T-helper 1 cell treated with Interleukin-12 subunit alpha and Interleukin-12 subunit beta and Interleukin-4 antibody, amounts not matched to agents 30 μg/mL and 1 μg/mL, for 36 hours (primary cell): ENCODE results near the gene CSF3R.
A peak's percentile ranks its signal among the peaks of the same experiment; 100 is the strongest.

Experiments
- H3K27ac Mint-ChIP-seq: one replicate; pipeline ENCODE4 v1.8.0; 2021; ENCODE audit warnings: mild to moderate bottlenecking, mixed read lengths
- H3K27me3 Mint-ChIP-seq: one replicate; pipeline ENCODE4 v1.8.0; 2021; ENCODE audit warnings: low read depth, mixed read lengths
- H3K36me3 Mint-ChIP-seq: one replicate; pipeline ENCODE4 v1.8.0; 2021; ENCODE audit warnings: low read depth, mixed read lengths
- H3K4me1 Mint-ChIP-seq: one replicate; pipeline ENCODE4 v1.8.0; 2021; ENCODE audit warnings: low read depth, mixed read lengths
- H3K4me3 Mint-ChIP-seq: one replicate; pipeline ENCODE4 v1.8.0; 2021; ENCODE audit warnings: mild to moderate bottlenecking, moderate library complexity, mixed read lengths
- H3K9me3 Mint-ChIP-seq: one replicate; pipeline ENCODE4 v1.8.0; 2021; ENCODE audit warnings: mixed read lengths

The CSF3R gene

GRCh38 chr1:36464605-36465393, 17.9 kb downstream of the CSF3R start:
- Mint-ChIP-seq H3K36me3 (peaks cover 17% of the 10 kb centered on the region), H3K27ac (peak overlapping the region; percentile 94), H3K9me3 (no peaks in the 10 kb centered on the region), H3K27me3 (no peaks in the 10 kb centered on the region), H3K4me3 (peak overlapping the region; percentile 100), H3K4me1 (peaks cover 36% of the 10 kb centered on the region)

DNA sequence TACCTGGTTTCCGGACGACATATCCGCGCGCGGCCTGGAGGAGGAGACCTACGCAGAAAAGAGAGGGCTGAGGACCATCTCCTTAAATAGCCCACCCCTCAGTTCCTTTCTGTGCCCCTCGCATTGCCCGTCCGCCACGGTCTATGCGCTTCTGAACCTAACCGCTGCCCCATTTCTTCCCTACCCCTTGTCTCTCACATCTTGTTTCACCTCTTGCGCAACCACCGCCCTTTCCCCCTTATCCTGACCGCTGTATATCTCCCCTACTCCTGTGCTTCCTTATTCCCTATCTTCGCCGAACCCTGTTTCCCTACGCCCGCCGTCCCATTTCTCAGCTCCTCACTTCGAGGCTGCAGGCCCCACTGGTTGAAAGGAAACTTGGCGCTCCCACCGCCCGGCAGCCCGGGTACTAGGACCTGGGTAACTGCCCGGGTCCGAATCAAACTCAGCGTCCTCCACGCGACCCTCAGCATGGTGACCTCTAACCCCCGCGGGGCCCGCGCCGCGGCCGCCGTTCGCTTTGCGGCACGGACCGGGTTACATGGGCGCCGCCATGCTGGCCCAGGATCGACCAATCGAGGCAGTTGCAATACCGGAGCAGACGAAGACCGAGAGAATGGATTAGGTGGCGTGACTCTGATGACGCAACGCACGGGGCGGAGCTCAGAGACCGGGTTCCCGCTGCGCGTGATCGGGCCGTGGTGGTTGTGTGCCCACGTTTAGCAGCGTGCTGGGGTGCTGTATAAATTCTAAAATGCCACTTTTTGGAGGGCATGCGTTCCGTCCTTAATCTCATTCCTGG, 18.7 kb downstream of the CSF3R start, which contains the start of gene MRPS15:
Gene MRPS15, minus strand, starts transcription at position 582 of the 802 bp plus-strand sequence. Its CDS starts 109 bp downstream, at position 473.
- Mint-ChIP-seq H3K9me3 (no peaks in the 10 kb centered on the region), H3K4me3 (peak within 1 kb of the TSS; percentile 100), H3K4me1 (peaks cover 43% of the 10 kb centered on the region), H3K36me3 (peaks cover 23% of the 10 kb centered on the region), H3K27me3 (no peaks in the 10 kb centered on the region), H3K27ac (peak within 1 kb of the TSS; percentile 94)

GRCh38 chr1:36463463-36463802, 19.3 kb downstream of the CSF3R start:
- Mint-ChIP-seq H3K4me1 (peaks cover 49% of the 10 kb centered on the region), H3K27me3 (no peaks in the 10 kb centered on the region), H3K4me3 (peak overlapping the region; percentile 100), H3K36me3 (peaks cover 27% of the 10 kb centered on the region), H3K9me3 (no peaks in the 10 kb centered on the region), H3K27ac (peak overlapping the region; percentile 94)

GRCh38 chr1:36458910-36459309, 23.8 kb downstream of the CSF3R start:
- Mint-ChIP-seq H3K4me1 (peaks cover 60% of the 10 kb centered on the region), H3K27me3 (no peaks in the 10 kb centered on the region), H3K27ac (peak overlapping the region; percentile 84), H3K4me3 (peak overlapping the region; percentile 48), H3K36me3 (peaks cover 50% of the 10 kb centered on the region), H3K9me3 (no peaks in the 10 kb centered on the region)

DNA sequence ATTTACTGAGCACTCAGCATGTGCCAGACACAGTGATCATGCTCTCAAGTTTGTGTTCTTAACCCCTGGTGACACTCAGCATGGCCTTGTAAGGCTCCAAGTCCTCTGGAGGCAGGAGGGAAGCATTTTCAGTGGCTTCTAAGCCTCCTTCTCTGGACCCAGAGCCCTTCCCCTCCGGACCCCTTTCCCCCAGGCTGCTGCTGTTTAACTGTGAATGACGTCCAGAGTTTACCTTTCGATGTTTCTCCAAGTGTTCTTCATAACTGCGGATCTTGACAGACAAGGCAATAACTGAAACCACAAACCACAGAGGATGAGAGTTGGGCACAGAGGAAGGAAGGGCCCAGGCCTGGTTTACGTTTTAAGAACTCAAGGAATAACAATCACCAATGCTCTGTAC, 25.0 kb downstream of the CSF3R start:
- Mint-ChIP-seq H3K27ac (peak overlapping the region; percentile 91), H3K27me3 (no peaks in the 10 kb centered on the region), H3K9me3 (no peaks in the 10 kb centered on the region), H3K36me3 (peaks cover 52% of the 10 kb centered on the region), H3K4me3 (peak overlapping the region; percentile 74), H3K4me1 (peaks cover 51% of the 10 kb centered on the region)

GRCh38 chr1:36456391-36456928, 26.3 kb downstream of the CSF3R start:
- peaks cover 49% of the 10 kb centered on the region for H3K4me1 Mint-ChIP-seq

GRCh38 chr1:36455386-36455785, 27.3 kb downstream of the CSF3R start:
- Mint-ChIP-seq H3K27ac (peak overlapping the region; percentile 27), H3K4me3 (no peak overlapping the region)

More at GRCh38 chr1:36456391-36456928, 26.3 kb downstream of the CSF3R start:
- Mint-ChIP-seq H3K4me3 (peak overlapping the region; percentile 25), H3K27me3 (no peaks in the 10 kb centered on the region), H3K36me3 (peaks cover 48% of the 10 kb centered on the region), H3K27ac (peak overlapping the region; percentile 60), H3K9me3 (no peaks in the 10 kb centered on the region)

DNA sequence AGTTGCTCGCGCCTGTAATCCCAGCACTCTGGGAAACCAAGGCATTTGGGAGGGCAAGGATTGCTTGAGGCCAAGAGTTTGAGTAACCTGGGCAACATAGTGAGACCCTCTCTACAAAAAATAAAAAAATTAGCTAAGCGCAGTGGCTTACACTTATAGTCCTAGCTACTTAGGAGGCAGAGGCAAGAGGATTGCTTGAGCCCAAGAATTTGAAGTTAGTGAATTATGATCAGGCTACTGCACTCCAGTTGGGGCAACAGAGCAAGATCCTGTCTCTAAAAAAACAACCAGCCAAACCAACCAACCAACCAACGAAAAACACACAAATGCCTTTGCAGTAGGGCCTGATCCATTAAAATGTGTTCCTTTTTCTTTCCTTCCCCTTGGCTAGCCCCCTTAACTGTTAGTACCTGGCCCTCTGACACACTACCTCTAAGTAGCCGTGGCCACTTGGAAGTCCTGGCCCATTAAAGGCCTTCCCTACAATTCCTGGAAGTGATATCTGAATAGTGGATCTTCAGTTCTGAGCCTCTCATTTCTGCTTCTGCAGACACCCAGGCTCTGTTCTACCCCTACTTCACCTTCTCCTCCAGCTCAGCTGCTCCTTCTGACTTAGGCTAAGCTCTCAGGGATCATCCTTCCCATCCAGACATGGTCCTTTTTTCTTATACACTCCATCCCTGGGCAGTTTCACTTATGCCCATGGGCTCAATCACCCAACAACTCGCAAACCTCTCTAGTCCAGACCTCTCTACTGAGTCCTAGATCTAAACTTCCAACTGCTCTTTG, 28.9 kb downstream of the CSF3R start:
- Mint-ChIP-seq H3K4me1 (peaks cover 39% of the 10 kb centered on the region), H3K36me3 (peaks cover 30% of the 10 kb centered on the region), H3K4me3 (no peak overlapping the region), H3K9me3 (no peaks in the 10 kb centered on the region), H3K27ac (no peak overlapping the region), H3K27me3 (no peaks in the 10 kb centered on the region)

More at GRCh38 chr1:36455386-36455785, 27.3 kb downstream of the CSF3R start:
- Mint-ChIP-seq H3K27me3 (no peaks in the 10 kb centered on the region), H3K9me3 (no peaks in the 10 kb centered on the region), H3K4me1 (peaks cover 44% of the 10 kb centered on the region), H3K36me3 (peaks cover 38% of the 10 kb centered on the region)

- no peaks in the 10 kb centered on the region for H3K27me3 Mint-ChIP-seq
- no peaks in the 10 kb centered on the region for H3K9me3 Mint-ChIP-seq
- H3K4me3 Mint-ChIP-seq, result no peak overlapping the region
- H3K36me3 Mint-ChIP-seq, result peaks cover 27% of the 10 kb centered on the region
- peaks cover 34% of the 10 kb centered on the region for H3K4me1 Mint-ChIP-seq
- H3K27ac Mint-ChIP-seq, result no peak overlapping the region
These were observed 29.7 kb downstream of the CSF3R start for GRCh38 chr1:36453051-36453450.

GRCh38 chr1:36450919-36451305, 31.8 kb downstream of the CSF3R start:
- no peaks in the 10 kb centered on the region for H3K27me3 Mint-ChIP-seq
- no peaks in the 10 kb centered on the region for H3K9me3 Mint-ChIP-seq
- H3K36me3 Mint-ChIP-seq, result peaks cover 17% of the 10 kb centered on the region
- H3K4me1 Mint-ChIP-seq, result peaks cover 20% of the 10 kb centered on the region
- H3K27ac Mint-ChIP-seq, result peak overlapping the region; percentile 89
- H3K4me3 Mint-ChIP-seq, result peak overlapping the region; percentile 88

DNA sequence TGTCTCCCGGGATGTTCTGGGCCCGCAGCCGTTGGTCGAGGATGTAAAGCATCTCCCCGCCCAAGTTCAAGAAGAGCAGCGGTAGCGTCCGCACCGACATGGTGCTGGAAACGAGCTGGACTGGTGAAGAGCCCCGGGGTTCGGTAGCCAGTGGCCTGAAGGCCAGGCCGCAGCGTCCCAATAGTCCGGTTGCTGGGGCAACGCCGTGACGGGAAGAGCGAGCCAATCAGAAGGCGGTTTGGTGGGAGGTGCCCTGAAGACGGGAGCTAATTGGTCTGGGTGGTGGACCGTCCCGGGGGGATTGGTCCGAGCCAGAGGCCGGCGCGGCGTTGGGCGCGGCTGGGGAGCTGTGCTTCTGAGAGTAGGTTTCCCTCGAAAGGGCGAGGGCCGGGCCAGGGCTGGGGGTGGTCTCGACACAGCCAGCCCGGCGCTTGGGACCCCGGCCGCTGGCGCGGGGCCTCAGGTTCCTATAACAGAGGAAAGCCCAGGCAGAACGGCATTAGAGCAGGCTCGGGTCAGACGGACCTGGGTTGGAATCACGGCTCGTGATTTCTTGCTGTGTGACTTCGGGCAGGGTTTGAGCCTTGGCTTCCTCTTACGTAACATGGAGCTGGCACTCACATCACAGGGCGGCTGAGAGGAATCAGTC, 32.3 kb downstream of the CSF3R start, which contains the start of gene OSCP1:
Gene OSCP1, minus strand, starts transcription at position 182 of the 649 bp plus-strand sequence. Its CDS starts 82 bp downstream, at position 100.
- H3K4me3 Mint-ChIP-seq, result peak within 1 kb of the TSS; percentile 88

GRCh38 chr1:36448530-36449056, 34.1 kb downstream of the CSF3R start:
- Mint-ChIP-seq H3K9me3 (no peaks in the 10 kb centered on the region), H3K27me3 (peaks cover 5% of the 10 kb centered on the region), H3K36me3 (peaks cover 2% of the 10 kb centered on the region), H3K4me3 (peak overlapping the region; percentile 15), H3K4me1 (peaks cover 15% of the 10 kb centered on the region), H3K27ac (no peak overlapping the region)

More for the DNA sequence above, 32.3 kb downstream of the CSF3R start, which contains the start of gene OSCP1:
- Mint-ChIP-seq H3K4me1 (peaks cover 20% of the 10 kb centered on the region), H3K36me3 (peaks cover 16% of the 10 kb centered on the region), H3K9me3 (no peaks in the 10 kb centered on the region), H3K27ac (peak within 1 kb of the TSS; percentile 89), H3K27me3 (no peaks in the 10 kb centered on the region)

DNA sequence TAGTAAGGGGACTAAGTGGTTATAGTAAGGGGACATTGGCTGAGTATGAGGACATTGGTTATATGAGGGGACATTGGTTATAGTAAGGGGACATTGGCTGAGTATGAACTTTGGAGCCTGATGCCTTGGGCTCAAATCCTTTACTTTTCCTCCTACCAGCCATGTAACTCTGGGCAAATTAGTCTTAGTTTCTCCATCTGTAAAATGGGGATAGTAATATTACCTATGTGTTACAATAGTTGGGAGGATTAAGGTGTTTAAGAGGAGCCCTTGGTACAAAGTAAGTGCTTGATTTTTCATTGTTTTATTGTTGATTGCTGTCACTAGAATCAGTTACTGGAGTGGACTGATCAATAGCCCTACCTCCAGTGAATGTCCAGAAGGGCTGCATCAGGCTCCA, 35.3 kb downstream of the CSF3R start:
- Mint-ChIP-seq H3K9me3 (no peaks in the 10 kb centered on the region), H3K4me3 (no peak overlapping the region), H3K4me1 (peaks cover 15% of the 10 kb centered on the region), H3K27me3 (peaks cover 5% of the 10 kb centered on the region), H3K36me3 (peaks cover 2% of the 10 kb centered on the region), H3K27ac (no peak overlapping the region)
